ENCODE results near the gene KLK10. TPM values are rescaled to one million over a fixed set of nuclear protein-coding genes. Genes with fewer than 3 reads are reported as not detected.

Gene KLK10
- polyA plus RNA-seq, 1 experiment, result not detected

DNA sequence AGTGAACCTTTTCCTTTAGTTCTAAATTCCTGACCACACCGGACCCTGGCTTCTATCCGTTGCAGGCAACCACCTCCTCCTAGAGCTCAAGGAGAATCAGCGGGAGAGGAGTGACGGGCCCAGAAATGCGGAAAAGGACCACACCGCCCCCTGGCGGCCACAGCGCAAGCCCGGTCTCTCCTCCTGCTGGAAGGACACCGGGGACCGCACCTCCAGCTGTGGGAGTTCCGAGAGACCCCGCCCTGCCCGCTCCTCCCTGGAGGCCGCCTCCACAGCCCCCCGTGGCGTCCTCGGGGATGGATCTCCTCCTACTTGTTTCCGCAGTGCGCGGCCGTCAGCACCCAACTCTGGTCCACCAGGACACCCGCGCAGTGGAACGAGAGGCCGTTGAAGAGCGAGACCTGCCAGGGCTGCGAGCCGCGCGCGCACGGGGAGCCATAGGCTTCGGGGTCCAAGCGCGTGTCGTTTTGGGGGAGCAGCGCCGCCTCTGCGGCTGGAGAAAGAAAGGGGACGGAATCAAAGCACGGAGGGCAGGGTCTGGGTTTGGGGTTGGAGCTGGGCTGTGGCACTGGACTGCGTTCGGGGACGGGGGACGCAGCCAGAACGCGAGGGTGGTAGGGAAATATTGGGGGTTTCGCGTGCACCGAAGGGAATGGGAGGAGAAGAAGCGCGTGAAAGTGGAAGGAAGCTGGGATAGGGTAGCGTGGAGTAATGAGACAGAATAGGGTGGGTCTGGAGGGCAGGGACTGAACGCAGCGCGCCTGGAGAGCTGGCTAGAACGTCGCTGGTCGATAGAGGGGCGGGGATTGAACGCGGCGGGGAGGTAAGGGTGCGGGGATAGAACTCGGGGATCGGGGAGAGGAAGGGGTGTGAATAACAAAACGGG lies 2.5 kb downstream of the KLK10 start:
- H3K4me3 ChIP-seq (ENCODE audit: low read depth, low read length), result no peak overlapping the region

GRCh38 chr19:51015691-51016267 lies 3.7 kb downstream of the KLK10 start:
- Histone ChIP-seq H3K27ac (ENCODE audit: low read depth, low read length) (no peak overlapping the region), H3K9me3 (ENCODE audit: control insufficient read depth, insufficient read depth, low read length) (peaks cover 4% of the 10 kb centered on the region; the same call in 1 of the 2 replicates), H3K27me3 (ENCODE audit: control insufficient read depth, insufficient read depth, low read length) (peaks cover 26% of the 10 kb centered on the region), H3K4me3 (ENCODE audit: low read depth, low read length) (no peak overlapping the region)
- ChIA-PET CTCF (no interaction called here), POLR2A (no interaction called here)
- no peak for TF ChIP-seq CTCF (IDR thresholded peaks at IDR 0.05; ENCODE audit: low read depth, low read length)
- DNase-seq (ENCODE audit: low read depth, low spot score), result no peak

More for the DNA sequence above, 2.5 kb downstream of the KLK10 start:
- DNase-seq (ENCODE audit: low read depth, low spot score), result no peak
- Histone ChIP-seq H3K27ac (ENCODE audit: low read depth, low read length) (no peak overlapping the region), H3K9me3 (ENCODE audit: control insufficient read depth, insufficient read depth, low read length) (peaks cover 4% of the 10 kb centered on the region; the same call in 1 of the 2 replicates), H3K27me3 (ENCODE audit: control insufficient read depth, insufficient read depth, low read length) (peaks cover 26% of the 10 kb centered on the region)
- ChIA-PET POLR2A (no interaction called here), CTCF (interaction anchor here (0.5 to 1.6 kb wide), 9 partner anchors 9 to 641 kb away, joined by 3 to 5 read pairs (median 3); partner anchors contain the start of gene NR1H2)
- peak; percentile 58 for TF ChIP-seq CTCF (IDR thresholded peaks at IDR 0.05; ENCODE audit: low read depth, low read length)

DNA sequence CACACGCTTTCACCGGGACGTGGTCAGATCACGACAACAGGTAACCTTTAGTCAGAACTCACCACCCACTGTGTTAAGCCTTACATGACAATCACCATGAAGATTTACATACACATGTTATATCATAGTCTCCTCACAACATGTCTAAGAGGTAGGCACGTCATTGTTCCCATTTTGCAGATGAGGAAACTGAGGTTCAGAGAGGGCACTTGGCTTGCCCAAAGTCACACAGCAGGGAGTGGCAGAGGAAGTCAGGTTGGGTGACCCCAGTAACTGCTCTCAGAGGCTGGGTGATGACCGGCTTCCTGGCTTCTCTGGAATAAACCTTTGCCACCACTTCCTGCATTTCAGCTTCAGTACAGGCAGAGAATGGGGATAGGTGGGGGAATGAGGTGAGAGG lies 5.3 kb downstream of the KLK10 start:
- Histone ChIP-seq H3K27me3 (ENCODE audit: control insufficient read depth, insufficient read depth, low read length) (peaks cover 18% of the 10 kb centered on the region), H3K9me3 (ENCODE audit: control insufficient read depth, insufficient read depth, low read length) (peaks cover 4% of the 10 kb centered on the region; the same call in 1 of the 2 replicates), H3K4me3 (ENCODE audit: low read depth, low read length) (no peak overlapping the region), H3K27ac (ENCODE audit: low read depth, low read length) (no peak overlapping the region)
- CTCF ChIA-PET, result no interaction called here
- POLR2A ChIA-PET, result no interaction called here
- DNase-seq (ENCODE audit: low read depth, low spot score), result no peak
- no peak for TF ChIP-seq CTCF (IDR thresholded peaks at IDR 0.05; ENCODE audit: low read depth, low read length)

GRCh38 chr19:51012661-51013190 lies 6.8 kb downstream of the KLK10 start:
- Histone ChIP-seq H3K27me3 (ENCODE audit: control insufficient read depth, insufficient read depth, low read length) (peaks cover 11% of the 10 kb centered on the region), H3K27ac (ENCODE audit: low read depth, low read length) (no peak overlapping the region), H3K9me3 (ENCODE audit: control insufficient read depth, insufficient read depth, low read length) (peaks cover 4% of the 10 kb centered on the region; the same call in 1 of the 2 replicates), H3K4me3 (ENCODE audit: low read depth, low read length) (no peak overlapping the region)
- CTCF ChIA-PET, result no interaction called here
- TF ChIP-seq CTCF (IDR thresholded peaks at IDR 0.05; ENCODE audit: low read depth, low read length), result no peak
- POLR2A ChIA-PET, result interaction anchor here (0.6 kb wide), 1 partner anchor 26 kb away, joined by 4 read pairs; no protein-coding TSS in a partner anchor
- DNase-seq (ENCODE audit: low read depth, low spot score), result no peak
